Tibial artery (tissue), 4 donors: ENCODE results near the gene PPP1R1A.

Experiments
- DNase-seq, 2 donors: peaks; one replicate each; pipeline ENCODE4 v3.0.0-alpha.2; 2019
- H3K27ac ChIP-seq, 2 donors: fragments of 200-600 bp; sonication (generic) in 1 of 2; 1 replicate in 1 of 2; 2 replicates in 1 of 2; pipeline ENCODE4 v1.5.1; 2018 to 2019; ENCODE audit warnings: mild to moderate bottlenecking in 1 of 2
- H3K27me3 ChIP-seq, 2 donors: fragments of 200-600 bp; sonication (generic) in 1 of 2; one replicate each; pipeline versions ENCODE4 v1.5.1 to v1.6.0; 2016 to 2019
- H3K36me3 ChIP-seq, 3 donors: fragments of 200-600 bp; sonication (generic) in 2 of 3; one replicate each; pipeline ENCODE4 v1.5.1; 2016 to 2019; ENCODE audit warnings: mild to moderate bottlenecking in 2 of 3
- H3K4me1 ChIP-seq, 4 donors: fragments of 200-600 bp; sonication (generic) in 2 of 4; 1 replicate in 3 of 4; 2 replicates in 1 of 4; pipeline ENCODE4 v1.5.1; 2016 to 2019
- H3K4me3 ChIP-seq, 2 donors: fragments of 200-600 bp; sonication (generic) in 1 of 2; 1 replicate in 1 of 2; 2 replicates in 1 of 2; pipeline ENCODE4 v1.5.1; 2018 to 2019; ENCODE audit warnings: mild to moderate bottlenecking in 2 of 2
- H3K9me3 ChIP-seq, 3 donors: fragments of 200-600 bp; sonication (generic) in 1 of 3; one replicate each; pipeline ENCODE4 v1.5.1; 2016 to 2019
- intact Hi-C: fragments of 100-400 bp; cut with DNase I; formaldehyde crosslinking; loops from one replicate; pipeline ENCODE4 v1.15.0; 2023; ENCODE audit warnings: low total_unique reads
- TF ChIP-seq, protein P1 (sequence below), 2 experiments: fragments of 200-600 bp in 1 of 2; fragments of 450-650 bp in 1 of 2; IDR thresholded peaks; one replicate each; pipeline ENCODE4 v1.5.1; 2017 to 2019; ENCODE audit warnings: antibody characterized with exemption in 2 of 2, mild to moderate bottlenecking in 1 of 2, moderate library complexity in 1 of 2

The PPP1R1A gene

DNA sequence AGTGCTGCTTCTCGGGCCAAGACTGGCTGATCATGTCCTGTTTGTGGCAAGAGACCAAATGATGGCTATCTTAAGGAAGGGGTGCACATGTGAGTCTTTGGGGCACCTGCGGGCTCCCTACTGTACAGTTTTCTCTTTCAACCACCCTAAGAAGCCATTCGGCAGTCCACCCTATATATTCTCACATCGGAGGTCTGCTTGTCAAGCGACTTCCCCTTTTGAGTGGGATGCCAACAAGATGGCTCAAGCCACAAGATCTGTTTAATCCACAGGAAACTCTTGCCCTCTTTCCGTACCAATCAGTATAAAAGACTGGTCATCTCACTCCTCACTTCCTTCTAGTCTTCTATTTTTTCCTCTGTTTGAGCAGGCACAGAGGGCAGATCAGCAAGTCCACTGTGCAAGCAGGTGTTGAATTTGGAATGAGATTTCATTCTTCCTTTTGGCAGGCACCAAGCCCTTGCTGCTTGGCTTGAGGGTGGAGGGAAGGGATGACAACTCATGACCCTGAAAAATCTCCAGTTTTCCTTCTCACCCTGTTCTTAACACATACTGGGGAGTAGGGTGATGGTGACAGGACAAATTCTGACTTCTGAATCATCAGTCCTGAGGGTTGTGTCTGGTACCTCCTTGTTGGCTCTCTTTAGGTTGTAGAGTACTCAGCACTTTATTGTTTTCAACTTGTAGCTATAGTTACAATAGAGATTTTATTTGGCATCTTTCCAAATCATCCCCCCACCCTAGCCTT, 28.6 kb upstream of the PPP1R1A start:
- Histone ChIP-seq H3K4me3 (no peak overlapping the region), H3K36me3 (no peaks in the 10 kb centered on the region), H3K4me1 (peaks cover 0 to 7% (median 0%) of the 10 kb centered on the region in 4 donors), H3K27ac (no peak overlapping the region), H3K27me3 (peaks cover 0 to 11% of the 10 kb centered on the region in 2 donors), H3K9me3 (no peaks in the 10 kb centered on the region)
- DNase-seq = no peak
- intact Hi-C loops = no loop called here
- TF ChIP-seq, protein P1, sequence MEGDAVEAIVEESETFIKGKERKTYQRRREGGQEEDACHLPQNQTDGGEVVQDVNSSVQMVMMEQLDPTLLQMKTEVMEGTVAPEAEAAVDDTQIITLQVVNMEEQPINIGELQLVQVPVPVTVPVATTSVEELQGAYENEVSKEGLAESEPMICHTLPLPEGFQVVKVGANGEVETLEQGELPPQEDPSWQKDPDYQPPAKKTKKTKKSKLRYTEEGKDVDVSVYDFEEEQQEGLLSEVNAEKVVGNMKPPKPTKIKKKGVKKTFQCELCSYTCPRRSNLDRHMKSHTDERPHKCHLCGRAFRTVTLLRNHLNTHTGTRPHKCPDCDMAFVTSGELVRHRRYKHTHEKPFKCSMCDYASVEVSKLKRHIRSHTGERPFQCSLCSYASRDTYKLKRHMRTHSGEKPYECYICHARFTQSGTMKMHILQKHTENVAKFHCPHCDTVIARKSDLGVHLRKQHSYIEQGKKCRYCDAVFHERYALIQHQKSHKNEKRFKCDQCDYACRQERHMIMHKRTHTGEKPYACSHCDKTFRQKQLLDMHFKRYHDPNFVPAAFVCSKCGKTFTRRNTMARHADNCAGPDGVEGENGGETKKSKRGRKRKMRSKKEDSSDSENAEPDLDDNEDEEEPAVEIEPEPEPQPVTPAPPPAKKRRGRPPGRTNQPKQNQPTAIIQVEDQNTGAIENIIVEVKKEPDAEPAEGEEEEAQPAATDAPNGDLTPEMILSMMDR (IDR thresholded peaks at IDR 0.05) = no peak

GRCh38 chr12:54612225-54612750, 23.8 kb upstream of the PPP1R1A start:
- TF ChIP-seq, protein P1 (IDR thresholded peaks at IDR 0.05) = no peak
- no peaks in the 10 kb centered on the region for H3K36me3 ChIP-seq
- H3K4me3 ChIP-seq = no peak overlapping the region
- no peaks in the 10 kb centered on the region for H3K9me3 ChIP-seq
- no peak overlapping the region for H3K27ac ChIP-seq
- DNase-seq = no peak
- no peaks in the 10 kb centered on the region for H3K4me1 ChIP-seq
- intact Hi-C loops = no loop called here
- peaks cover 0 to 27% of the 10 kb centered on the region in 2 donors for H3K27me3 ChIP-seq

GRCh38 chr12:54611715-54612149, 23.3 kb upstream of the PPP1R1A start:
- TF ChIP-seq, protein P1 (IDR thresholded peaks at IDR 0.05) = no peak
- Histone ChIP-seq H3K27me3 (peaks cover 0 to 27% of the 10 kb centered on the region in 2 donors), H3K9me3 (no peaks in the 10 kb centered on the region), H3K4me3 (no peak overlapping the region), H3K4me1 (no peaks in the 10 kb centered on the region), H3K27ac (no peak overlapping the region), H3K36me3 (no peaks in the 10 kb centered on the region)
- DNase-seq = no peak
- intact Hi-C loops = no loop called here

DNA sequence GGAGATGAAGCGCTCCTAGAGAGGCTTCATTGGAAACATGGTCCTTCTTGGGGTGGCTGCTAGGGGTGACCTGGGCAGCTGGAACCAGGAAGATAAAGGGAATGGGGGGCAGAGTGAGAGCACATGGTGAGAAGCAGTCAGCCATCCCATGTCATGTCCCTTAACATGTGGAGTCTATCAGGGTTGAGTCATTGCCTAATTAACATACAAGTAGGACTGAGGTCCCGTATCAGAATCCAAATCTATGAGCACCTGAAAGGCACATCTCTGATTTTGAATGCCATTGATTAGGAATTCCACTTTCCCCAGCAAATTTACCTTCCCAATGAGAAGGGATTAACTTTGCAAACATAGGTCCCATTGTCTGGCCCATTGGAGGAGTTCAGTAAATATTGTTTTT, 20.3 kb upstream of the PPP1R1A start:
- H3K27ac ChIP-seq = no peak overlapping the region
- peaks cover 0 to 20% of the 10 kb centered on the region in 2 donors for H3K27me3 ChIP-seq
- TF ChIP-seq, protein P1 (IDR thresholded peaks at IDR 0.05) = no peak
- no peak overlapping the region for H3K4me3 ChIP-seq
- H3K4me1 ChIP-seq = no peaks in the 10 kb centered on the region
- H3K36me3 ChIP-seq = no peaks in the 10 kb centered on the region
- intact Hi-C loops = no loop called here
- no peaks in the 10 kb centered on the region for H3K9me3 ChIP-seq
- DNase-seq = no peak

DNA sequence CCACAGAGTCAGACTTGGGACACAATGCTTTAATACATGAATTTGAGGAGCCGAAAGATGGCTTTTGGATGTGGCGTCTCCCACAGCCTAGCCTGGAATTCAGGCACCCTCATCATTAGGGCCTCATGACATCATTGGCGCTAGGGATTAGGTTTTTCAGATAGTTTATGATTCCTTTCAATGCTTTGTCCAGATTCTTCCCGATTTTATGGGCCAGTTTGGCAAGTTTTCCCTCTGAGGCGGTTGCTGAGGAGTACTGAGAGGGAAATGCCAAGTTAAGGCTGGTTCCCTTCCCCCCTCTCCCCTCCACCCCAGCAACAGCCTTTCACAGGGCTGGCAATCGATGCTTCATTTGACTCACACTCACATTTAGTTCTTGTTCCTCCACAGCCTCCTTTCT, 19.7 kb upstream of the PPP1R1A start:
- peaks cover 0 to 15% of the 10 kb centered on the region in 2 donors for H3K27me3 ChIP-seq
- H3K4me1 ChIP-seq = no peaks in the 10 kb centered on the region
- no peak overlapping the region for H3K27ac ChIP-seq
- H3K36me3 ChIP-seq = no peaks in the 10 kb centered on the region
- intact Hi-C loops = no loop called here
- DNase-seq = no peak
- H3K4me3 ChIP-seq = no peak overlapping the region
- no peaks in the 10 kb centered on the region for H3K9me3 ChIP-seq
- TF ChIP-seq, protein P1 (IDR thresholded peaks at IDR 0.05) = no peak
